GM12873 (cell line): ENCODE results near the gene OPN1LW.
"Not testable (repeated sequence)": the region's sequence is repeated elsewhere in the genome, so short reads cannot be mapped to it uniquely, and the experiment has no call there.

Experiments used
- CTCF ChIP-seq: IDR thresholded peaks from 2 replicates; pipeline ENCODE4 v1.5.1; 2012; ENCODE audit warnings: low read depth, mild to moderate bottlenecking, moderate library complexity, low read length, control low read depth; ENCODE audit not compliant: insufficient read depth; ENCODE audit errors: missing control alignments

Gene OPN1LW

DNA sequence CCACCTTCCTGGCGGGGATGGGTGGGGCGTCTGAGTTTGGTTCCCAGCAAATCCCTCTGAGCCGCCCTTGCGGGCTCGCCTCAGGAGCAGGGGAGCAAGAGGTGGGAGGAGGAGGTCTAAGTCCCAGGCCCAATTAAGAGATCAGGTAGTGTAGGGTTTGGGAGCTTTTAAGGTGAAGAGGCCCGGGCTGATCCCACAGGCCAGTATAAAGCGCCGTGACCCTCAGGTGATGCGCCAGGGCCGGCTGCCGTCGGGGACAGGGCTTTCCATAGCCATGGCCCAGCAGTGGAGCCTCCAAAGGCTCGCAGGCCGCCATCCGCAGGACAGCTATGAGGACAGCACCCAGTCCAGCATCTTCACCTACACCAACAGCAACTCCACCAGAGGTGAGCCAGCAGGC lies at the start of gene OPN1LW:
Gene OPN1LW (plus strand): TSS at position 234 of the 400 bp plus-strand sequence. CDS start 41 bp downstream, at position 275.
- not testable (repeated sequence) for TF ChIP-seq CTCF

- no peak for TF ChIP-seq CTCF
These were observed 49.2 kb upstream of the OPN1LW start for GRCh38 chrX:154094833-154095232.

GRCh38 chrX:154096140-154097002 lies 47.7 kb upstream of the OPN1LW start:
- TF ChIP-seq CTCF: no peak

GRCh38 chrX:154097003-154097588 lies 46.9 kb upstream of the OPN1LW start:
- TF ChIP-seq CTCF: no peak

GRCh38 chrX:154097589-154098541 lies 46.2 kb upstream of the OPN1LW start, which contains the start of gene MECP2:
Gene MECP2 (minus strand): TSS chrX:154097717.
- TF ChIP-seq CTCF: no peak

- no peak for TF ChIP-seq CTCF
These were observed 45.5 kb upstream of the OPN1LW start for GRCh38 chrX:154098551-154098950.
